HG02623 (cell line): ENCODE measurements around the gene RIMKLA.
A peak's percentile ranks its signal among the peaks of the same experiment; 100 is the strongest.

Experiments used
- ATAC-seq: cut with Tn5 transposase; IDR thresholded peaks from one replicate; pipeline ENCODE4 v1.9.1; 2021; ENCODE audit warnings: moderate library complexity; ENCODE audit not compliant: unreplicated experiment

The RIMKLA gene

DNA sequence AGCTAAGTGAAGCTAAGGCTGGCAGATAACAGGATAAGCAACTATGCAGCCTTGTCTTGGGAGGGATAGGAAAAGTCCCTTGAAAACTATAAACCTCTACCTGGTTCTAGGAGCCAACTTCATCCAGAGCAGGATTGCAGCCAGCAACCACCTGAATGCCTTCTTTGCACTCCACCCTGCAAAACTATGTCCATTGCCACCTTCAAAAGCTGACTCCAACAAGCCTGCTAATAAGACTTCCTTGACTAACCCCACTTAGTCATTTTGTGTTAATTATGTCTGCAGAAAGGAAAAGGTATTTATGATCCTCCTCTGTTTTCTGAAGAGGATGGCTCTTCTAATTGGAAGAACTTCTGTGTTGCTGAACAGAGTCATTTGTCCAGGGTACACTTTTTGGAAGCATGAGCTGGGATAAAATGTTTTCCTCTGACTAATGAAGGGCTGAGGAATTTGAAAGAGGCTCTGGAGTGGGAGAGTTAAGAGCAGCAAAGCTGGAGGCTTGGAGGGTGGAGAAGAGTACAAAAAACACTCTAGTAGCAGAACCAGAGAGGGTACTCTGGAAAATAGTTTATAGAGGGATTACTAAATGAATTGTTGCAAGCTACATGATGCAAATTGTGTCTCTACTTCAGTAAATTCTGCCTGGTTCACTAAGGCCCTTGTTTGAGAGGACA is 9.6 kb upstream of the RIMKLA start:
- no peak for ATAC-seq

DNA sequence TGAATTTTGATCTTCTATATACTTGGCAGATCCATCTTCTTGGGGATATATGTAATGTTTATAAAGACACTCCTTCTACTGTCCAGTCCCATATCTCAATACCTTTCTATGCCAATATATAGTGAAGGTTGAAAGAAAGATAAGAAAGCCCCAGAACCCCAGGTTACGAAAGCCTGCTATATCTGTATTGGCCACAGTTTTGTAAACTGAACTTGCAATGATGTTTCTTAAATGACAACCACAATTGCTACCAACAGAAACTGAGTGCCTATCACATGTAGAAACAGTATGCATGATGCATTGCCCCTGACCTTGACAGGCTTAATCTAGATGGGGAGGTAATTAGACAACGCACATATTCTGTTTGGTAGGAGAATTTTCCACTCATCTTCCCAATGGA is 7.8 kb upstream of the RIMKLA start:
- no peak for ATAC-seq

DNA sequence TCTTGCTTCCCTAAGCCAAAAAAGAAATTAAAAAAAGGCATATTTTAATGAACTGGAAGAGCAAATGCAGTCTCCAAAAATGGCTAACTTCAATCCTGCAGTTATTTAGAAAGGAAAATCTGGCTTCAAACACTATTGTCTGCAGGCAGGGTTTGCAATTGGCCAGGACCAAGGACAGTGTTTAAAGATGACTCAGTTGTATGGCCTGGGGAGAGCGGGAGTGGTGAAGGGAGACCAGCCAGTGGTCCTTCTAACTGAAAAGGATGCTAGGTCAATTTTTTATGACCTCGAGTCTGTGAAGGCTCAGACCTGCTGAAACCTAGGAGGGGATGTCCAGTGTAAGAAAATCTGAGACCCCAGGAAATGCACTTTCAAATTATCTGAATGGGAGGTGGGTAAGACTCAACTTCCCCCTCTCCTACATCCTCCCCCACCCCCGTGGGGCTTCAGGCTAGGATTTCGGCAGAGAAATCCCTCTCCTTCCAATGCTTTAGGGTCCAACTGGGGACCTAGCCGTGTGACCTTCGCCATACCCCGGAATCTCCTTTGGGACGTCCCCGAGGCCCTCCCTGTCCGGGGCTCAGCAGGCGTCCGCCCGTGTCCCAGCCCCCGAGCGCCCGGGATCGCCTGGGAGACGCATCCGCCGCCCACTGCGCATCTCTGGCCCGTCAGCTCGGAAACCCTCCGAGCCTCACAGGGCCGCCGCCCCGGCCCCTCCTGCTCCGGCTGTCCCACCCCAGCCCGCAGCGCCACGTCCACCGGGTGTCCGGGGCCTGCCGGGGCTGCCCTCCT is 602 bp upstream of the RIMKLA start:
- peak; percentile 35 for ATAC-seq

DNA sequence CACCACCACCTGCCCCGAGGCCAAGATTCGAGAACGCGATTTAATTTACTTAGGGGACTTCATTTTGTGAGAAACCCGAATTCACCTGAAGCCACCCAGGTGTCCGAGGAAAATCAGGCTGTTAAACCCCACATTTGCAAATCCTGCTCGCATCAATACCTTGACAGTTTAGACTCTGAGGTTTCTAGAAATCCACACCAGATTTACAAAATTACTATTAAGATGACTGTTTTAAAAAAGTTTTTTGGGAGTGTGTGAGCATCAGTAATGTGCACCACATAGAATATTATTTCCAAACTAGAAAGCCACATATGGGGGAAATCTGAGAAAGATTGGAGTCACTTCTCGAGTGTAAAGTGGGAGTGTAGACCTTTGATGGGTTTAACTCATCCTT is 685 bp downstream of the RIMKLA start:
- ATAC-seq, result no peak

DNA sequence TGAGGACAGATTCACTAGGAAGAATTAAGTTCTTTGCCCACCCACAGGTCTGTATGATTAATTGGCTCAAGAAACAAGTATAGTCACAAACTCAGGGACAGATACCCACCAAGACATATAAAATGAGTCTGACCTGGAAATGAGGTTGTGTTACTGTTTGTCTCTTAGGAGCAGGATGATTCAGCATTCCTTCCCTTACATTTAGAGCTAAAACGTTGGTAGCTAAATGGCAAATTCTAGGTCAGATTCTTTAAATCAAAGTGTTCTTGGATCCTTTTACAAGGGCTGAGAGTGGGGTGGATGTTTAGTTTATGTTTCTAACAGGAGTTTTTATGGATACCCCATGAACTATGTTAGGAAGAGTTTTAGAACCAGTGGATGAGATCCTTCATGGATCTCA is 4.7 kb downstream of the RIMKLA start:
- ATAC-seq, result no peak

DNA sequence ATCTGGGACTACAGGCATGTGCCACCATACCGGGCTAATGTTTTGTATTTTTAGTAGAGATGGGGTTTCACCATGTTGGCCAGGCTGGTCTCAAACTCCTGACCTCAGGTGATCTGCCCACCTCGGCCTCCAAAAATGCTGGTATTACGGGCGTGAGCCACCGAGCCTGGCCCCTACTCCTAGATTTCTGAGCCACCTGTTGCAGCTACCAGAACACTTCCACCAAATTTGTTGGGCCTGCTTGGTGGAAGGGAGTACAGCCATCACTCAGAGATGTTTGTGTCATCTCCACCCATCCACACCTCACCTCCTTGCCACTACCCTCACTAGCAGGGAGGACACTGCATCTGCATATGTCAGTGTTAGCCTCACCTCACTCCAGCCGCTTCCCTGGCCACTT is 5.5 kb downstream of the RIMKLA start:
- no peak for ATAC-seq

DNA sequence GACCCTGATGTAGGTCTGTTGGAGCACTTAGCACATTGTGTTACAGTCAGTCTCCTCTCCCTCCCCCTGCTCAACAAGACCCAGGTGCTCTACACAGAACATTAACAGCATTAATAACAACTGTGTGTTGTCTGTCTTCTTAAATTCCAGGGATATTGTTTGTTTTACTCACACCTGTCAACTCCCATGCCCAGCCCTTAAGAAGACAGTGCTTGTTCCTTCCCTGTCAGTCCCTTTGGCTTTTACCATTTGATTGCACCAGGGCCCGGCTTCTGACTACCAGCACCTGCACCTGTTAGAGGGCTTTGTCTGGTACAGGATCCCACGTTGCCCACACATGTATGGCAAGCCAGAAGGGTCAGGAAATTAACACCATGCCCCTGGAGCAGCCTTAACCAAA is 11.7 kb downstream of the RIMKLA start:
- ATAC-seq, result no peak

DNA sequence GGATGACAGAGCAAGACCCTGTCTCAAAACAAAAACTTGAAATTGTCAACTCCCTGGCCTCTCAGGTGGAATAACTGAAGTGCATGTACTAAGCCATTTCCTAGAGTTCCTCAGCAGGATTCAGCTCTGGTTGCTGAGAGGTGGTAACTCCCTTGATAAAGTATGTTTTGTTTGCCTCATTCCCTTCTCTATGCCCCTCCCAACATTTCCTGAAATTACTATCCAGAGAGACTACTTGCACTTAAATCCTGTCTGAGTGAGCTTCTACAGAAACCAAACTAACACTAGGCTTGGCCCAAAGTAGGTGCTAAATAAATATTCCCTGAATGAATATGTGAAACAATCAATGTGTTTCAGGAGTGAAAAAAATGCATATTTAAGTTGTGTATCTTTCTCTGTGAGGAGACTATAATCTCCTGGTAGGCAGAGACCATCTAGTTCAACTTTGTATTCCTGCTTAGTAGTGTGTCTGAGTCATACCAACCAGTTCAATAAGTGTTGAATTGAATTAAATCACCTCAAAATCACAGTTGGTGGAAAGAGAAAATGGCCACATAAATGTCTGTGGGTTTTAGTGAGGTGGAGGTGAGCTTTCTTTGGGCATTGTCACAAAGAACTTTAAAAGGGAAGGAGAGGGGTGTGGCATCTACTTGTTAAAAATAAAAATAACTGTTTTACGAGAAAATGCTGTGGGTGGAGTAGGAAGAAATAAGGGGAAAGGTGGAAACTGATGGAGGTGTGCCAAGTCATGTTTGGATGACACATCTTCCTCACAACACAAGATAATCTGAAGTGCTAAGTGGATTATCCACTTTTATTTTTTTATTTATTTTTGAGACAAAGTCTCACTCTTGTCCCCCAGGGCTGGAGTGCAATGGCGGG is 12.6 kb downstream of the RIMKLA start:
- no peak for ATAC-seq

DNA sequence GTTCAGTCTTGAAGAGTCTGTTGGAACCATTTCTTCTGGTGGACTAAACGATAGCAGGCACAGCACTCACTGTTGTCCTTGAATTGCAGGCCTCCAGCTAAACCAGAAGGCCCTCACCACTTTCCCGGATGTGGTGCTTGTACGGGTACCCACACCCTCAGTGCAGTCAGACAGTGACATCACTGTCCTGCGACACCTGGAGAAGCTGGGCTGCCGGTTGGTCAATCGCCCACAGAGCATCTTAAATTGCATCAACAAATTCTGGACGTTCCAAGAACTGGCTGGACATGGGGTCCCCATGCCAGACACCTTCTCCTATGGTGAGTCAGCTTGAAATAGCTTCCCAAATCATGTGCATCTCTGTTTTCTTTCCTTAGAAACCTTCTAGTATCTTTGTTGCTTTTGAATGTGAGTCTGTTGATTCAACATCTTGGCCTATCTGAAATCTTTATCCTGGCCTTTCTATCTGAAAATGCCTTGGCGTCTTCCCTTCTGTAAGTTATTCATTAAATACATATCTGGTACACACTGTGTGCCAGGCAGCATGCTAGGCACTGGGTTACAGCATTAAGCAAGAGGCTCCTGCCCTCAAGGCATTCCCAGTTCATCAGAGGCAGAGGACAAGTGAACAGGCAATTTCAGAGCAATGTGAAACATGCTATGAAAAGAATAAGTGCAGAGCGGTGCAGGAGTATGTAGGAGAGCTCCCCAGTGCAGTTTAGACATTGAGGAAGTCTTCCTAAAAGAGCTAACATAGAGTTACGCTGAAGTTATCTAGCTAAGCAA is 18.9 kb downstream of the RIMKLA start:
- ATAC-seq, result no peak

DNA sequence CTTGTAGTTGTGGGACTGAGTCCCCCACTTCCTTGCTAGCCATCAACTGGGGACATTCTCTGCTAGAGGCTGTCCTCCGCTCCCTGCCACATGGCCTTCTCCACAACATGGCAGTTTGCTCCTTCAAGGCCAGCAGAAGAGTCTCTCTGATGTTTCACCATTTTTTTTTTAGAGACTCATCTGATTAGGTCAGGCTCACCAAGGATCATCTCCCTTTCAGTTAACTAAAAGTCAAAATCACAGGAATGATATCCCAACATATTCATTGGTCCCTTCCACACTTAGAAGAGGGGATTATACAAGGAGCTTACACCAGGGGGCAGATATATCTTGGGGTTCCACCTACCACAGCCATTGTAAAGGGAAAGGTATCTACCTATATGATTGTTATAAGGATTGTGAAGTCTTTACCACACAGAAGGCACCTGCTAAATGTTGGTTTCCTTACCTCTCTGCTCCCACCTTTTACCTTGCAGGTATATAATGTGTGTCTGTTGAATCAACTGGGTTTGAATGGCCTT is 23.3 kb downstream of the RIMKLA start:
- no peak for ATAC-seq

DNA sequence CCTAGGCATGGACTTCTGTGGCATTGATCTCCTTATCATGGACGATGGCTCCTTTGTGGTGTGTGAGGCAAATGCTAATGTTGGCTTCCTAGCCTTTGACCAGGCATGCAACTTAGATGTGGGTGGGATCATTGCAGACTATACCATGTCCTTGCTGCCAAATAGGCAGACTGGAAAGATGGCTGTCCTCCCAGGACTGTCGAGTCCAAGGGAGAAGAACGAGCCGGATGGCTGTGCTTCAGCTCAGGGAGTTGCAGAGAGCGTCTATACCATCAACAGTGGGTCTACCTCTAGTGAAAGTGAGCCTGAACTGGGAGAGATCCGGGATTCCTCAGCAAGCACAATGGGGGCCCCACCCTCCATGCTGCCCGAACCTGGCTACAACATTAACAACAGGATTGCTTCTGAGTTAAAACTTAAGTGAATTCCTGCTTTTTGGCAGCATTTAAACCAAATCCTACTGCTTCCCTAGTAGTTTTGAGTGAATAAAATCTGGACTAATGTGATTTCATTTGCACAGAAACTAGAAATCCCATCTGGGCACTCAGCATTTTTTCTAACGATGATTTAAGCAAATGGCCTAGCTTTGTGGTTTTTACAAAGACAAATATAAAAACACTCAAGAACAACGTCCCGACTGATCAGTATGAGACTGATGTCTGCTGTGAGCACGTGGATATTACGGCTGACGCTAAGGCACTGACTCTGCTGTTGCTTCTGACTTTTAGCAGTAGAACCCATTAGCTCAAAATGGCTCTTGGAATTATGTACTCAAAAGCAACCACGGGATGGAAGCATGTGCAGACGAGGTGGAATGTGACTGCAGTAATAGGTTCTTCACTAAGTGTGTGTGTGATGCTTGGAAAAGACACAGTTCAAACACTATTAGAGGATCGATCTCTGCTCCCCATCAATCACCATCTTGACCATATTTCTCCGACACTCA is 34.2 kb downstream of the RIMKLA start:
- no peak for ATAC-seq

DNA sequence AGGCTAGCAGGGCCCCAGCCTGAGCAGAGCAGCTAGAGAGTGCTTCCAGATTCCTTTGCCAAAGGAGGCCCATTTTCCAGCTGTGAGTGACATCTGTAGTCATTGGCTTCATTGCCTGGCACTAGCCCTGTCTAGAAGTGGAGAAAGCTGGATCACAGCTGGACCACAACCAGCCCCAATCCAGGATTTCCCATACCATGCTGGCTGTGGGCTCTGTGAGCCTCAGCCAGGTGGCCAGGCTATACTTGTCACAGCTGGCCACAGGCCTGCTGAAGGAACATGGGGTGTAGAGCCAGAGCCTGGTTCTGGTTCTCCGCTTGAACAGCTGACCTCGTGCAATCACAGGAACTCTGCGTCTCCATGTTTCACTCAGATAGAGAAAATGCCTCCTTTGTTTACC is 36.6 kb downstream of the RIMKLA start:
- no peak for ATAC-seq

DNA sequence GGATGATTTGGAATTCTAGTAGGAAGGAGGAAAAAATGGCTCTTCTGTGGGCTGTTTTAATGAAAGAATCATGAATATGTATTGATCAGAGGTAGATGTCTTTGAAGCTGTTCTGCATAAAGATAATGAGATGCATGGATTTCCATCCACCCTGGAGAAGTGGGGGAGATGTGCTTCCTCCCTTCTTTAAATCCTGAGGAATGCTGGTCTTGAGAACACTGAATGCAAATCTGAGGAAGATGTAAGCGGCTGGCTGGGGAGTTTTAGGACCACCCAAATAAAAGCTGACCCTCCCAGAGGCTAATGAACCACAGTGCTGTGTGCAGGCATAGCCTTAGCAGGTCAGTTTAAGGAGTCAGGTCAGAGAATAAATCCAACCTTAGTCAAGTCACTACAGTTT is 37.9 kb downstream of the RIMKLA start:
- ATAC-seq, result no peak

DNA sequence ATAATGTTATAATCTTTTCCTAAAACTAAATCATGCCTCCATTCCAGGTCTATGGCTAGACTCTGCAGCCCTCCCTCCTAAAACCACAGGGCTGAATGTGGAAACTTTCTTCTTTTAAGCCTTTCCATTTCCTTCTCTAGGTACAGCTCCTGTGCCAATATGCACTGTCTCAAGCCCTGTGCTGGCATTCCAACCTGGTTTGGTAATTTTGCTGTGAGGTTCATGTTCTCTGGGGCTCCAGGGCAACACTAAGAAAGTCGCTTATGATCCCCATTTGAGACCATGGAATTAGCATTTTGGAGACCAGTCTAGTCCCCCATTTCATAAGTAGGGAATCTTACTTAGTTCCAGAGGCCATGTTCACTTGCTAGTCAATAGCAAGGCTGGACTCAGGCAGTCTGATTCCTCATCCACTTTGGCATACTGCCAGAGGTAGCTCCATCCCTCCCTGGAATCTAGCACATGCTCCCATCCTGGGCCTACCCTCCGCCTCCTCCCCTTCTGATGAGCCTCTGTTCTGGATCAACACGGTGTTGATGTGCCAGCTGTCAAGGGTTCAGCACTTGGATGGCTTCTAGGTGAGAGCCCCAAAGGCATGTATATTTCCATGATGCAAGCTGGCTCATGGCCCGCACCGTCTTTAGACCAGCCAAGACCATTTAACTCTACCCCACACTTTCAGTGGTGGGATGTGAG is 38.7 kb downstream of the RIMKLA start:
- ATAC-seq, result no peak

DNA sequence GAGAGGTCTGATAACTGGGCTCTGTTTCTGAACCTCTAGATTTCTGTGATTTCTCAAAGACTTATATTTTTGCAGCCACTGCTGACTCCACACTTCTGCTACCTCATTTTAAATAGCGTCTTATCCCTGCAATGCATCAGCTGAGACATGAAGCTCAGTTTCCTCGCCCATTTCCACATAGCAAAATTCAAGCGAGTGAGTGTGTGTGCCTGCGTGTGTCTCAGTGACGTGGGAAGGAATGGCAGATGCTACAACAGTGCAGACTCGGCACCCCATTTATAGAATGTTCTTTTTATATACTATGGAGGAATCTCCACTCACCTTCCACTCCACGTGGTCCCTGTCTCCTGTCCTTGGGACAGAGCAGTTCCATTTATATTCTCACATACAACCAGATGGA is 39.5 kb downstream of the RIMKLA start:
- ATAC-seq, result no peak

DNA sequence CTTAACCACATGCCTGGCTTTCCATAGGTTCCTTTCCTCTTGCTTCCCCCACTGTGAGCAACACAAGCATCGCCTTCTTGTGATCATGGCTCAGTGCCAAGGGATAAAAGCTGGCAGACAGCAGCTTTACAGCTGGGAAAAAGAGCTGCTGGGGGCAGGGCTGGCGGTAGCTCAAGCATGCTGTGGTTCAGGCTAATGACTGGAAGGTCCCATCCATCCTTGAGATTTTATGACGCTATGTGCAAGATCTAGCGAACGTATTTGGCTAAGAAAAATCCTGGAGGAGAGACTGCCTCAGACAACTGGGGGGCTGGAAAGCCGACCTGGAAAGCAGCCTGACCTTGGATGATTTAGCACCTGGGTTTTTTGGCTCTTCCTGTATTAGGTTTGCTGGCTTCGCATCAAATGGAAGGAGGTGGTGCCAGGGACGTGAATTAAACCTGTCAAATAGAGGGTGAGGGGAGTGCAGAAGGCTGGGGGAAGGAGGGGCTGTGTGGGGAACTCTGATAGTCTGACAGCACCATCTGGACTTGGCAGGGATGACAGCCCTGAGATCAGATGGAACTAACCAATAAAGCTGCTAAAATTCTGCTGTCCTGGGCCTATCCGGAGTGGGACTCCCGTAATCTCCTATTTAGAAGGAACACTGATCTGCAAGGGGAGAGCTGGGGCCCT is 40.5 kb downstream of the RIMKLA start:
- no peak for ATAC-seq

DNA sequence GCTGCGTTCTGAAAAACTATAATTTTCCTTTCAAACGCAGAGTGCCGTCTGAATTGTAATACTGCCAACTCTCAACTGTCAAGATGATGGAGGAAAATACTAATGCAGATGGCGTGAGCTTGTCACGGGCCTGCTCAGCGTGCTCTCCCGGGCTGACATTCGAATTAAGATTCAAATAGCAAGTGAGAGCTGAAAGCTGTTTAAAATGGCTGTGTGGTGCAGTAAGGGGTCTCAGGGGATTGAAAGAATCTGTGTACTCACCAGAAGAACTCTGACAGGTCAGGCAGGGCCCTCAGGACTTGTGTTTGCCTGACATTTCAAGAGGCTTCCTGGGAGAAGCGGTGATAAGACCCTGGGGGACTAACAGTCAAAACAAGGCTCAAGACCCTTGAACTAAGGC is 42.1 kb downstream of the RIMKLA start:
- ATAC-seq, result no peak

DNA sequence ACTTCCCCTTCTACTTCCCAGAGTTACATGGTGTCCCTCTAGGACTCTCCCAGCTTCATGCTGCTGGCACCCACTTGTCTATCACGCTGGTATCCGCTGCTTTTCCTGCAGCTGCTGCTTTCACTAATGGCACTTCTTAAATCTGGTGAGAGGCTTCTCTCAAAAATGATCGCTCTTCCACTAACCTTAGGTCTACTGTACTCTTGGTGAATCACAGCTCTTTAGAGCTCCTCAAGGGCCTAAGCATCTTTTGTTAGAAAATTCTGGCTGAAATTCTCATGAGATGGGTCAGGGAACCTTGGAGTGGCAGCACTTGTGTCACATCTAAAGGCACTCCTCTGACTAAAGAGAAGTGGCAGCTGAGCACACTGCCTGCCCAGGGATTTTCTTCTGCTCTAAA is 43.1 kb downstream of the RIMKLA start:
- no peak for ATAC-seq
